Activated CD4-positive, alpha-beta T cell treated with anti-CD3 and anti-CD28 coated beads, Interleukin-2, amount 50 U/mL, for 16 hours (primary cell): ENCODE results near the gene HSPB7.

Experiments used
- DNase-seq: peaks from one replicate; pipeline ENCODE4 v3.0.0-alpha.2; 2020

Gene HSPB7

GRCh38 chr1:15973772-15974171, 44.1 kb downstream of the HSPB7 start:
- no peak for DNase-seq

DNA sequence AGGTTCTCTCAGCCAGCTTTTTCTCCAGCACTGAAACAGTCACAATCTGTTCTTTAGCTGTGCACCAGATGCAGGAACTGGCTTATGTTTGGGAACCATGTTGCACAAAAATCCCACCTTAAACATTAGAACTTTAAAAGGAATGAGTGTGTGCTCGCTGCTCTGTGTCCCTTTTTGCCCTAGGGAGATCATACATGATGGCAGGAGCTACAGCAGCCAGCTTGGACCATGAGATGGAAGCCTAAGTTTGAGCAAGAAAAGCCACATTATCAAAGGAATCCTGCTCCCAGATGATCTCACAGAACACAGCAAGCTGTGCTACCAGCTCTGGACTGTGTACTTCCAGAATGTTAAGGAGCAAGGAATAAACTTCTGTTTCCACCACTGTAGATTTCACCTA, 45.4 kb downstream of the HSPB7 start:
- DNase-seq = no peak

DNA sequence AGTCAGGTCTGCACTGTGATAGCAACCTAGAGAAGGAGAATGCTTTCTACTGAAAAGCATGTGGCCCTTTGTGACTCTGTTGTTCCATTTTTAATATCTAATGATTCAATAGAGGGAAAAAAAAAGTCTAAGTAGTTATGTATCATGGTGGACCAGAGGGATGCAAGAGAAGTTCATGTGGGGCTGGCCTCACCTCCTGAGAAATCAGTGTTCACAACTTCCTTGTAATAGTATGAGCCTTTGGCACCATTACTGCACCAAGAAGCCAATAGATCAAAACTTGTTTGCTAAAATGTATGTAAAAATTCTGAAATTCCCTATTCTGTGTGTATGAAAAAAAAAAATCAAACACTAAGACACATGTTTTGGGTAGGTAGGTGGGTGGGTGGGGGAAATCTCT, 46.9 kb downstream of the HSPB7 start:
- DNase-seq = no peak

- DNase-seq = no peak
Observed at GRCh38 chr1:15969321-15969880, 48.4 kb downstream of the HSPB7 start.

DNA sequence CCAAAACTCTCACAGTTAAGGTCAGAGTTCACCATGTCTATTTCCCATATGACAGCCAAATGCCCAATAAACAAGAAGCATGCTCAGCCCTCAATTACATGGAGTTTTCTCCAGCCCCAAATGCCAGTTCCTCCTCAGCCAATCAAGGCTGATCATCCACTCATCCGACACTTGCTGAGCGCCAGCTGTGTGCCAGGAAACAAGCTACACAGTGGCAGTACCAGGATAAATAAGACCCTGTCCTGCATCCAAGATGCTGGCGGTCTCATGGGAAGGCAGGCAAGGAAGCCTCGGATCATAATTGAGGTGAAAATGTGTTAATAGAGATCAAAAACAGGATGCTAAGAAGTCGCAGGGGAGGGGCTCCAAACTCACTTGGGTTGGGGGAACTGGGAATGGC, 49.7 kb downstream of the HSPB7 start:
- no peak for DNase-seq

- DNase-seq = no peak
Observed at GRCh38 chr1:15966956-15967344, 50.9 kb downstream of the HSPB7 start.

DNA sequence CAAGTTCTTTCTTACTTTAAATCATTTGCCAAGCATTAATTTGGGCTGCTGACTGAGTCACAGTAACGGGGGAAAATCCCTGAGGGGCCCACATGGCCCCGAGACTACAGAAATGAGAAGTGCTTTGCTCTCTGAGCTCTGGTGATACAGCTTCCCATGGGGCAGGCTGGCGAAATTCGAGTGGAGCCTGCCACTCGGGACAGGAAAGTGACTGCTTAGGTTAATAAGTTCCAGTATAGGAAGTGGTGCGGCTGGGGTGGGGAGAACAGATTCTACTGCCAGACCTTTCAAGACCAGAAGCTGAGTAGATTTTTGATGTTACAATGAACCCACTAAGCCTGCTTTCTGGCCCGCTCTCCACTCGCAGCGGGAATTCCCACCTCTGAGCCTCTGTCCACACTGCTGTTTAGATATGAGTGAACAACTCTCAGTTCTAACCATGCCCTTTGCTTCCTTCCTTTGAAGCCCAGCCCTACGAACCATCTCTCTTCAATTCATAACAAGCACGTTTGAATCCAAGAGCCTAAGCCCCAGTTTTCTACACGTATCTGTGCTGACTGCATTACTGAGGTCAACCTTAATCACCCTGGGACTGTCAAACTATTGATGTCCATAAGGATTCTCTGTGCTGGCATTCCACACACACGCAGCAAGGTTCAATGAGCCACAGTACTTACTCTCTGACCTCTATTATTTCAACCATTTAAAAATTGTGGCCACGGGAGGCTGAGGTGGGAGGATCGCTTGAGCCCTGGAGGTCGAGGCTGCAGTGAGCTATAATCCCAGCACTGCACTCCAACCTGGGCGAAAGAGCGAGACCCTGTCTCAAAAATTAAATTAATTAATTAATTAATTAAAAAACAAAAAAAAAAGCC, 51.5 kb downstream of the HSPB7 start:
- peak; percentile 95 for DNase-seq

- DNase-seq = peak; percentile 83
Observed at GRCh38 chr1:15965228-15965767, 52.5 kb downstream of the HSPB7 start.
